ENCODE measurements around the gene BICDL1. TPM values are rescaled to one million over a fixed set of nuclear protein-coding genes. Genes with fewer than 3 reads are reported as not detected.

Gene BICDL1
- total and polyA plus RNA-seq, 2 donors (not counting 3 experiments of a cell fraction or from before 2014, with no cell fraction given), result 0.19 TPM; not detected in 1

DNA sequence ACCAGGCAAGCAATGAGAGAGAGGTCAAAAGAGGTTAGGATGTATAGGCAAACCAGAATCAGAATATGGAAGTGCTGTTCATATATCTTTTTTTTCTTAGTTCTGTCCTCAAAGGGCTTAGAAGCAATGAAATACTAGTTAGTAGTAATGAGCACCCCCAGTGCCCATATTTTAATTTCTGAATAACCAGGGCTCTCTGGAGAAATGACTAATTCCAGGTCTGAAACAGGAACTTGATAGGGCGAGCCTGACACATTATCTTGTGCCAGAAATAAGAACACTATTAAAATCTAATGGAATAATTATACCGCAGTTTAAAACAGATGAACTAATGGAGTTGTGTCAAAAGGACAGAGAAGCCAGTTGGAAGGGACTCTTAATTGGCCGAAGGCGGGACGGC is 30.9 kb downstream of the BICDL1 start:
- Histone ChIP-seq H3K27ac (ENCODE audit: insufficient read depth, low read depth, low read length) (no peak overlapping the region), H3K9me3 (replicated peaks; ENCODE audit: control insufficient read depth, insufficient read depth, low read length) (no peaks in the 10 kb centered on the region), H3K36me3 (ENCODE audit: control insufficient read depth in 2 of 2, extremely low read depth in 1 of 2, insufficient read depth in 2 of 2, low read length in 2 of 2) (no peaks in the 10 kb centered on the region), H3K9ac (replicated peaks; ENCODE audit: extremely low read depth, insufficient read depth, low read length) (no peak overlapping the region), H3K4me1 (ENCODE audit: control insufficient read depth, extremely low read depth, insufficient read depth, low read length) (no peaks in the 10 kb centered on the region), H2AFZ (ENCODE audit: low read depth, low read length) (no peak overlapping the region), H3K4me3 (replicated peaks in 1 of 3; ENCODE audit: insufficient read depth in 1 of 3, low read depth in 1 of 3, low read length in 3 of 3) (no peak overlapping the region), H3K79me2 (ENCODE audit: control insufficient read depth, insufficient read depth, low read length) (no peaks in the 10 kb centered on the region), H3K4me2 (ENCODE audit: insufficient read depth, low read length) (no peak overlapping the region), H4K20me1 (replicated peaks; ENCODE audit: control insufficient read depth, extremely low read depth, insufficient read depth, low read length) (no peaks in the 10 kb centered on the region), H3K9me1 (replicated peaks; ENCODE audit: control insufficient read depth, extremely low read depth, insufficient read depth, low read length) (no peaks in the 10 kb centered on the region), H3K27me3 (ENCODE audit: control insufficient read depth in 2 of 2, insufficient read depth in 2 of 2, low read length in 2 of 2) (no peaks in the 10 kb centered on the region)
- no peak for FAIRE-seq
- ChIA-PET POLR2A (no interaction called here), CTCF (no interaction called here)
- DNase-seq (ENCODE audit: low read depth, low spot score), result no peak
- TF ChIP-seq MYC (IDR thresholded peaks at IDR 0.05; ENCODE audit: low read depth, low read length) (no peak), EZH2 (IDR thresholded peaks at IDR 0.05; ENCODE audit: borderline replicate concordance, low read depth, low read length, severe bottlenecking) (no peak), POLR2A (IDR thresholded peaks at IDR 0.05; ENCODE audit: low read depth, low read length) (no peak), FOS (IDR thresholded peaks at IDR 0.05; ENCODE audit: borderline replicate concordance, insufficient read depth, low read length) (no peak), JUN (IDR thresholded peaks at IDR 0.05; ENCODE audit: borderline replicate concordance, insufficient read depth, insufficient read length, low read depth) (no peak), GATA2 (IDR thresholded peaks at IDR 0.05; ENCODE audit: insufficient read depth, insufficient read length, low read depth, low read length) (no peak), POLR2AphosphoS5 (IDR thresholded peaks at IDR 0.05; ENCODE audit: insufficient read depth, low read depth, low read length) (no peak)
- TF ChIP-seq, protein P1, sequence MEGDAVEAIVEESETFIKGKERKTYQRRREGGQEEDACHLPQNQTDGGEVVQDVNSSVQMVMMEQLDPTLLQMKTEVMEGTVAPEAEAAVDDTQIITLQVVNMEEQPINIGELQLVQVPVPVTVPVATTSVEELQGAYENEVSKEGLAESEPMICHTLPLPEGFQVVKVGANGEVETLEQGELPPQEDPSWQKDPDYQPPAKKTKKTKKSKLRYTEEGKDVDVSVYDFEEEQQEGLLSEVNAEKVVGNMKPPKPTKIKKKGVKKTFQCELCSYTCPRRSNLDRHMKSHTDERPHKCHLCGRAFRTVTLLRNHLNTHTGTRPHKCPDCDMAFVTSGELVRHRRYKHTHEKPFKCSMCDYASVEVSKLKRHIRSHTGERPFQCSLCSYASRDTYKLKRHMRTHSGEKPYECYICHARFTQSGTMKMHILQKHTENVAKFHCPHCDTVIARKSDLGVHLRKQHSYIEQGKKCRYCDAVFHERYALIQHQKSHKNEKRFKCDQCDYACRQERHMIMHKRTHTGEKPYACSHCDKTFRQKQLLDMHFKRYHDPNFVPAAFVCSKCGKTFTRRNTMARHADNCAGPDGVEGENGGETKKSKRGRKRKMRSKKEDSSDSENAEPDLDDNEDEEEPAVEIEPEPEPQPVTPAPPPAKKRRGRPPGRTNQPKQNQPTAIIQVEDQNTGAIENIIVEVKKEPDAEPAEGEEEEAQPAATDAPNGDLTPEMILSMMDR (IDR thresholded peaks at IDR 0.05; ENCODE audit: extremely low read depth in 1 of 2, insufficient read depth in 1 of 2, low read depth in 1 of 2, low read length in 2 of 2), result no peak
- TF ChIP-seq, protein P2, sequence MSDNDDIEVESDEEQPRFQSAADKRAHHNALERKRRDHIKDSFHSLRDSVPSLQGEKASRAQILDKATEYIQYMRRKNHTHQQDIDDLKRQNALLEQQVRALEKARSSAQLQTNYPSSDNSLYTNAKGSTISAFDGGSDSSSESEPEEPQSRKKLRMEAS (IDR thresholded peaks at IDR 0.05; ENCODE audit: insufficient read depth, insufficient read length), result no peak
- intact Hi-C loops (cut with micrococcal nuclease) (no loop called here), dilution Hi-C loops (cut with MboI; ENCODE audit: extremely low pct_ligation_motif_present, low sequenced_read_pairs) (no loop called here)
- no TSS peak for BruUV-seq (replicated peaks)

All from endothelial cell of umbilical vein (primary cell).